ENCODE measurements around the gene SHISA7. TPM values are rescaled to one million over a fixed set of nuclear protein-coding genes. Genes with fewer than 3 reads are reported as not detected.
"Not testable (repeated sequence)": the region's sequence is repeated elsewhere in the genome, so short reads cannot be mapped to it uniquely, and the experiment has no call there.

The SHISA7 gene
- total and polyA plus RNA-seq, 2 experiments from 2014 or later = not detected

GRCh38 chr19:55451965-55452748 is 9.1 kb upstream of the SHISA7 start:
- H3K4me1 ChIP-seq (ENCODE audit: insufficient read depth) = no peaks in the 10 kb centered on the region
- no peak overlapping the region for H2AFZ ChIP-seq
- H4K20me1 ChIP-seq (ENCODE audit: insufficient read depth) = no peaks in the 10 kb centered on the region; the same call in 1 of the 2 replicates
- WGBS, 2 experiments (ENCODE audit: low coverage in 1 of 2, low lambda C conversion rate in 2 of 2, missing lambda C conversion rate in 2 of 2) = 2 to 3% methylated on average over 18 to 57 of the region's 57 CpGs
- no peaks in the 10 kb centered on the region for H3K9me2 ChIP-seq (ENCODE audit: insufficient read depth)
- H3K79me2 ChIP-seq (ENCODE audit: insufficient read depth) = no peaks in the 10 kb centered on the region
- DNase-seq = peak; percentile 25
- no peaks in the 10 kb centered on the region for H3K9me3 ChIP-seq (ENCODE audit: low read depth)
- H3K27me3 ChIP-seq (replicated peaks; ENCODE audit: insufficient read depth) = peaks cover 24% of the 10 kb centered on the region
- no peak overlapping the region for H3K9ac ChIP-seq
- peak overlapping the region; percentile 42 for H3K4me2 ChIP-seq (ENCODE audit: unreplicated experiment)
- no peaks in the 10 kb centered on the region for H3K36me3 ChIP-seq (ENCODE audit: low read depth)
- H3F3A ChIP-seq (ENCODE audit: insufficient read depth) = no peaks in the 10 kb centered on the region; the same call in 1 of the 2 replicates
- H3K4me3 ChIP-seq = peak overlapping the region; percentile 12; the same call in 1 of the 2 replicates
- in situ Hi-C loops (cut with MboI) = no loop called here
- TF ChIP-seq EZH2 (IDR thresholded peaks at IDR 0.05; ENCODE audit: insufficient read depth, poor library complexity, severe bottlenecking) (peak; percentile 22), EZH2phosphoT487 (IDR thresholded peaks at IDR 0.05; ENCODE audit: insufficient read depth, low read depth) (no peak)
- no peak overlapping the region for H3K27ac ChIP-seq

GRCh38 chr19:55451163-55451964 is 8.3 kb upstream of the SHISA7 start:
- Histone ChIP-seq H3K79me2 (ENCODE audit: insufficient read depth) (no peaks in the 10 kb centered on the region), H4K20me1 (ENCODE audit: insufficient read depth) (no peaks in the 10 kb centered on the region; the same call in 1 of the 2 replicates), H3K9me3 (ENCODE audit: low read depth) (no peaks in the 10 kb centered on the region), H3K4me2 (ENCODE audit: unreplicated experiment) (peak overlapping the region; percentile 42), H2AFZ (no peak overlapping the region), H3K4me3 (peak overlapping the region; percentile 12; the same call in 1 of the 2 replicates), H3K36me3 (ENCODE audit: low read depth) (no peaks in the 10 kb centered on the region), H3K27ac (no peak overlapping the region), H3K9ac (no peak overlapping the region), H3F3A (ENCODE audit: insufficient read depth) (no peaks in the 10 kb centered on the region; the same call in 1 of the 2 replicates), H3K27me3 (replicated peaks; ENCODE audit: insufficient read depth) (peaks cover 28% of the 10 kb centered on the region), H3K9me2 (ENCODE audit: insufficient read depth) (no peaks in the 10 kb centered on the region), H3K4me1 (ENCODE audit: insufficient read depth) (no peaks in the 10 kb centered on the region)
- 2 to 13% methylated on average over 9 to 58 of the region's 80 CpGs for WGBS, 2 experiments (ENCODE audit: low coverage in 1 of 2, low lambda C conversion rate in 2 of 2, missing lambda C conversion rate in 2 of 2)
- in situ Hi-C loops (cut with MboI) = no loop called here
- peak; percentile 37 for DNase-seq
- TF ChIP-seq EZH2phosphoT487 (IDR thresholded peaks at IDR 0.05; ENCODE audit: insufficient read depth, low read depth) (0 out of 2 replicates have a peak, but pooled peaks have one; percentile 75), EZH2 (IDR thresholded peaks at IDR 0.05; ENCODE audit: insufficient read depth, poor library complexity, severe bottlenecking) (peak; percentile 98)

GRCh38 chr19:55449469-55449868 is 6.4 kb upstream of the SHISA7 start:
- H4K20me1 ChIP-seq (ENCODE audit: insufficient read depth) = no peaks in the 10 kb centered on the region; the same call in 1 of the 2 replicates
- H3K27me3 ChIP-seq (replicated peaks; ENCODE audit: insufficient read depth) = peaks cover 32% of the 10 kb centered on the region
- H3K79me2 ChIP-seq (ENCODE audit: insufficient read depth) = no peaks in the 10 kb centered on the region
- H2AFZ ChIP-seq = no peak overlapping the region
- 24 to 32% methylated on average over 8 to 16 of the region's 16 CpGs for WGBS, 2 experiments (ENCODE audit: low coverage in 1 of 2, low lambda C conversion rate in 2 of 2, missing lambda C conversion rate in 2 of 2)
- H3K9me2 ChIP-seq (ENCODE audit: insufficient read depth) = no peaks in the 10 kb centered on the region
- no peak overlapping the region for H3K4me2 ChIP-seq (ENCODE audit: unreplicated experiment)
- no peak overlapping the region for H3K9ac ChIP-seq
- H3F3A ChIP-seq (ENCODE audit: insufficient read depth) = no peaks in the 10 kb centered on the region; the same call in 1 of the 2 replicates
- H3K36me3 ChIP-seq (ENCODE audit: low read depth) = no peaks in the 10 kb centered on the region
- no peak for DNase-seq
- no peak overlapping the region for H3K4me3 ChIP-seq
- H3K27ac ChIP-seq = no peak overlapping the region
- TF ChIP-seq EZH2 (IDR thresholded peaks at IDR 0.05; ENCODE audit: insufficient read depth, poor library complexity, severe bottlenecking) (no peak), EZH2phosphoT487 (IDR thresholded peaks at IDR 0.05; ENCODE audit: insufficient read depth, low read depth) (no peak)
- H3K4me1 ChIP-seq (ENCODE audit: insufficient read depth) = no peaks in the 10 kb centered on the region
- no peaks in the 10 kb centered on the region for H3K9me3 ChIP-seq (ENCODE audit: low read depth)
- in situ Hi-C loops (cut with MboI) = no loop called here

GRCh38 chr19:55448175-55448490 is 5.0 kb upstream of the SHISA7 start:
- H3K4me1 ChIP-seq (ENCODE audit: insufficient read depth); H3K27ac ChIP-seq; H3K4me2 ChIP-seq (ENCODE audit: unreplicated experiment); H3K9me3 ChIP-seq (ENCODE audit: low read depth); H2AFZ ChIP-seq; in situ Hi-C loops (cut with MboI); H3K9me2 ChIP-seq (ENCODE audit: insufficient read depth); H3K79me2 ChIP-seq (ENCODE audit: insufficient read depth); H3F3A ChIP-seq (ENCODE audit: insufficient read depth); H3K4me3 ChIP-seq; H4K20me1 ChIP-seq (ENCODE audit: insufficient read depth); H3K9ac ChIP-seq; H3K36me3 ChIP-seq (ENCODE audit: low read depth); DNase-seq: not testable (repeated sequence)
- H3K27me3 ChIP-seq (replicated peaks; ENCODE audit: insufficient read depth) = peaks cover 42% of the 10 kb centered on the region
- WGBS, 2 experiments (ENCODE audit: low coverage in 1 of 2, low lambda C conversion rate in 2 of 2, missing lambda C conversion rate in 2 of 2) = 66% methylated on average over 5 of the region's 5 CpGs; no CpG with 5 or more reads in 1 of the 2 experiments
